Nephron (organoid): Measurements from ENCODE around the gene CPLX4.
"Not testable (repeated sequence)": the region's sequence is repeated elsewhere in the genome, so short reads cannot be mapped to it uniquely, and the experiment has no call there.

Experiments
- H3K27ac Mint-ChIP-seq, 3 experiments: 2 replicates each; pipeline ENCODE4 v1.8.0; 2020; ENCODE audit warnings: mixed read lengths in 3 of 3, mild to moderate bottlenecking in 2 of 3, moderate library complexity in 1 of 3
- H3K27me3 Mint-ChIP-seq: 2 replicates; pipeline ENCODE4 v1.8.0; 2021; ENCODE audit warnings: low read depth, mild to moderate bottlenecking, moderate library complexity, mixed read lengths
- H3K36me3 Mint-ChIP-seq: 2 replicates; pipeline ENCODE4 v1.8.0; 2020; ENCODE audit warnings: low read depth, mixed read lengths
- H3K4me1 Mint-ChIP-seq: 2 replicates; pipeline ENCODE4 v1.8.0; 2020; ENCODE audit warnings: mixed read lengths
- H3K4me3 Mint-ChIP-seq, 3 experiments: 2 replicates each; pipeline ENCODE4 v1.8.0; 2020; ENCODE audit warnings: mild to moderate bottlenecking in 3 of 3, mixed read lengths in 3 of 3, moderate library complexity in 2 of 3
- H3K9me3 Mint-ChIP-seq: 2 replicates; pipeline ENCODE4 v1.8.0; 2020; ENCODE audit warnings: mixed read lengths
- TF ChIP-seq, protein P1 (sequence below), 3 experiments: fragments of 200-600 bp; sonication (generic); IDR thresholded peaks; one replicate each; pipeline ENCODE4 v1.5.0; 2021; ENCODE audit warnings: antibody characterized with exemption in 3 of 3; ENCODE audit not compliant: unreplicated experiment in 3 of 3

The CPLX4 gene

DNA sequence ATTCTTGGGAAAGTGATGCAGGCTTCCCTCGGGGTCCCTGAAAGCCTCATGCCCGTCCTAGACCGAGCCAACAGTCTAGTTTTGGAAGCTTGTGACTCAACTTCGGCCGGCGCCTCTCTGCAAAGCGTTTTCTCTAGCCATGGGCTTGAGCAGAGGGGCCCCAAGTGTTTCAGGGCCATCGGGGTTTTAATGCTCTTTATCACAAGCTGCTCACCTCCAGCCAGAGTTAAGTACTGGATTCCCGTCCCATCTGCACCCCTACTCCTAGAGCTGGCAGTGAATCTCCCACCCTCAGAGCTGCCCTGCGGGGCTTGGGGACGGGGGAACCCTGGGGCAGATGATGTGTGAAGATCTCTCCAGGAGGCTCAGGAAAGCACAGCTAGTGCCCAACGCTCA is 52.5 kb downstream of the CPLX4 start:
- Mint-ChIP-seq H3K4me3 (no peak overlapping the region), H3K27me3 (peaks cover 99% of the 10 kb centered on the region), H3K27ac (no peak overlapping the region), H3K36me3 (no peaks in the 10 kb centered on the region), H3K4me1 (peaks cover 29% of the 10 kb centered on the region), H3K9me3 (peaks cover 9% of the 10 kb centered on the region)
- TF ChIP-seq, protein P1, sequence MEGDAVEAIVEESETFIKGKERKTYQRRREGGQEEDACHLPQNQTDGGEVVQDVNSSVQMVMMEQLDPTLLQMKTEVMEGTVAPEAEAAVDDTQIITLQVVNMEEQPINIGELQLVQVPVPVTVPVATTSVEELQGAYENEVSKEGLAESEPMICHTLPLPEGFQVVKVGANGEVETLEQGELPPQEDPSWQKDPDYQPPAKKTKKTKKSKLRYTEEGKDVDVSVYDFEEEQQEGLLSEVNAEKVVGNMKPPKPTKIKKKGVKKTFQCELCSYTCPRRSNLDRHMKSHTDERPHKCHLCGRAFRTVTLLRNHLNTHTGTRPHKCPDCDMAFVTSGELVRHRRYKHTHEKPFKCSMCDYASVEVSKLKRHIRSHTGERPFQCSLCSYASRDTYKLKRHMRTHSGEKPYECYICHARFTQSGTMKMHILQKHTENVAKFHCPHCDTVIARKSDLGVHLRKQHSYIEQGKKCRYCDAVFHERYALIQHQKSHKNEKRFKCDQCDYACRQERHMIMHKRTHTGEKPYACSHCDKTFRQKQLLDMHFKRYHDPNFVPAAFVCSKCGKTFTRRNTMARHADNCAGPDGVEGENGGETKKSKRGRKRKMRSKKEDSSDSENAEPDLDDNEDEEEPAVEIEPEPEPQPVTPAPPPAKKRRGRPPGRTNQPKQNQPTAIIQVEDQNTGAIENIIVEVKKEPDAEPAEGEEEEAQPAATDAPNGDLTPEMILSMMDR (IDR thresholded peaks at IDR 0.05; ENCODE audit: unreplicated experiment in 3 of 3): no peak

DNA sequence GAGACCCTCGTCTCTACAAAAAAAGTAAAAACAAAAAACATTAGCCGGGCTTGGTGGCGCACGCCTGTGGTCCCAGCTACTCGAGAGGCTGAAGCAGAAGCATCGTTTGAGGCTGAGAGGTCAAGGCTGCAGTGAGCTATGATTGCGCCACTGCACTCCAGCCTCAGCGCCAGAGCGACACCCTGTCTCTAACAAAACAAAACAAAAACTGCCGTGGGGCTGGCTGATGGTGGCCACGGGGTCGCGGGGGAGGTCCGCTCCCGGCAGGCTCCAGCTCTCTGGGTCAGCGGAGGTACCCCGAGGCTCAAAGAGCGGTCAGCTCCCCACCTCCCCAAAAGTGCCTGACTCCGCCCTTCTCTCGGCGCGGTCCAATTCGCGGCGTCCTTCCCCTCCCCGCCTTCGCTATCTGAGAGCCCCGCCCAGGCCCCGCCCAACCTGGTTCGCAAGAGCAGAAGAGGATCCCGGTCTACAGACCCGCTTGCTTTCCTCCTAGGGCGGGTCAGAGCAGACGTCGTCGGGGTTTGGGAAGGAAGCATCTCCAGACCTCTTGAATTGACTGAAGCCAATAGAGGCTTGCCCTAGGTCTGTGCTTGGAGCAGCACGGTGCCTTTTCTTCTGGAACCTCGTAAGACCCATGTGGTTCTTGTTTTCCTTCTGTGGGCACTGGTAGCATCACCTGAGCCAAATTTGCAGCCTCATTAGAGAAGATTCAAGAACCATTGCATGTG is 53.0 kb downstream of the CPLX4 start:
- Mint-ChIP-seq H3K27me3 (peaks cover 99% of the 10 kb centered on the region), H3K4me3 (peak overlapping the region in 2 of 3 experiments; percentile 14 to 19), H3K36me3 (no peaks in the 10 kb centered on the region), H3K27ac (no peak overlapping the region), H3K4me1 (peaks cover 29% of the 10 kb centered on the region), H3K9me3 (peaks cover 14% of the 10 kb centered on the region)
- TF ChIP-seq, protein P1 (IDR thresholded peaks at IDR 0.05; ENCODE audit: unreplicated experiment in 3 of 3): no peak

DNA sequence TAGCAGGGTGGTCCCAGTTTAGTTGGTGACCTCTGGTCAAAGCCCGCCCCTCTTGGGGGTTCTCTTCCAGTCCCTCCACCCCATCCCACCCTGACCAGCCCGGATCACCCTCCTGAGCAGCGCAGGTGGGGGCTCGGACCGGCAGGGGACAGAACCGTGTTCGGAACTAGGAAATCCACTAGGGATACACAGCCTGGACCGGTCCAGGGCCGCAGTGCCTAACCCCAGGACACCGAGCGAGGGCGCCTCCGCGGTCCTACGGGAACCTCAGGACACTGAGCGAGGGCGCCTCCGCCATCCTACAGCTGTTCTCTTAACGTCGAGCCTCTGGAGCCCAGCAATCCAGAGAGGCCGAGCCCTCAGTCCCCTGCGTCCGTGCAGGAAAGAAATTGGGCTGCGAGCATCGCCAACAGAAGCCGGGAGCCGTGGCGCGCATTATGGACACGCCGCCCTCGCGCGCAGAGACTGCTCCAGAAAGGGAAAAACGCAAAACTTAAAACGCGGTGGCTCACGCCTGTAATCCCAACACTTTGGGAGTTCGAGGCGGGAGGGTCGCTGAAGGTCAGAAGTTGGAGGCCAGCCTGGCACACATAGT is 53.7 kb downstream of the CPLX4 start:
- Mint-ChIP-seq H3K36me3 (no peaks in the 10 kb centered on the region), H3K27me3 (peaks cover 99% of the 10 kb centered on the region), H3K4me1 (peaks cover 28% of the 10 kb centered on the region), H3K4me3 (no peak overlapping the region), H3K9me3 (peaks cover 17% of the 10 kb centered on the region), H3K27ac (no peak overlapping the region)
- TF ChIP-seq, protein P1 (IDR thresholded peaks at IDR 0.05; ENCODE audit: unreplicated experiment in 3 of 3): no peak

DNA sequence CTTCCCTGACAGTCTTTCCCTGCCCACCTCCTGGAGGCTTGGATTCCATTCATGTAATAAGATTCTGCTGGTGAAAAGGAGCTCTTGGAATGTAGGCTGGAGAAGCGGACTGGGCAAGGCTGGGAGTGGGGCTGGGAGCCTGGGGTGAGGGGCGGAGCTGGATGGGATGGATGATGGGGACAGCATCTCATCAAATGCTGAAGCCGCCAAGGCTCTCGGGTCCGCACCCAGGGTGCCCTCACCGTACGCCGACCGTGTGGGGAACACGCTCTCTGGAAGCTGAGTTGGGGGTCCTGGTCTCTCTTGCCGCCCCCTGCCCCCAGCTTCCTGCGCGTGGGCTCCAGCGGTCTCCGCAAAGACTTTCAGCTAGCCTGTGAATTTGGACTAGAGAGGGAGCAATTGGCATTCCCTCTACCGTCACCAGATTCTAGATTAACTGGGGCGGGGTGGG is 54.3 kb downstream of the CPLX4 start:
- Mint-ChIP-seq H3K4me1 (peaks cover 24% of the 10 kb centered on the region), H3K36me3 (no peaks in the 10 kb centered on the region), H3K9me3 (peaks cover 21% of the 10 kb centered on the region), H3K27me3 (peaks cover 99% of the 10 kb centered on the region), H3K4me3 (no peak overlapping the region), H3K27ac (no peak overlapping the region)
- TF ChIP-seq, protein P1 (IDR thresholded peaks at IDR 0.05; ENCODE audit: unreplicated experiment in 3 of 3): no peak

DNA sequence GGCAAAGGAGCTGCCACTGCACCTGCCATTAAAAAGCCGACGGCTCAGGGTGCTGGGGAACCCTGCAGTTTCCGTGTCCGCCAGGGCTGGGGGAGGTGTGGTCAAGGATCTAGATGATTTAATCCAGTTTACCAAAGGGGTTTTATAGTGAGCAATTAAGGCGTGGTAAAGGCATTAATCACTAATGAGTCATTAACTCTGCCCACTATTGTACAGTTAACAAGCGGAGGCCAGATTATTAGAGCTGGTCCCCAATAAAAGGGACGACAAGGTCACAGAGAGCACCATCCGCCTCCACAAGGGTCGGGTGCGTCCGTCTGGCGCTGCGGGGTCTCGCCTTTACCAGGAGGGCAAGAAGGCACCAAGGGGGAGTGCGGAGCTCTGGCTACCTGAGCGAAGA is 54.8 kb downstream of the CPLX4 start:
- peaks cover 21% of the 10 kb centered on the region for H3K9me3 Mint-ChIP-seq
- H3K4me3 Mint-ChIP-seq: peak overlapping the region in 2 of 3 experiments; percentile 63 to 68
- no peak overlapping the region for H3K27ac Mint-ChIP-seq
- TF ChIP-seq, protein P1 (IDR thresholded peaks at IDR 0.05; ENCODE audit: unreplicated experiment in 3 of 3): no peak
- peaks cover 24% of the 10 kb centered on the region for H3K4me1 Mint-ChIP-seq
- no peaks in the 10 kb centered on the region for H3K36me3 Mint-ChIP-seq
- H3K27me3 Mint-ChIP-seq: peaks cover 100% of the 10 kb centered on the region

DNA sequence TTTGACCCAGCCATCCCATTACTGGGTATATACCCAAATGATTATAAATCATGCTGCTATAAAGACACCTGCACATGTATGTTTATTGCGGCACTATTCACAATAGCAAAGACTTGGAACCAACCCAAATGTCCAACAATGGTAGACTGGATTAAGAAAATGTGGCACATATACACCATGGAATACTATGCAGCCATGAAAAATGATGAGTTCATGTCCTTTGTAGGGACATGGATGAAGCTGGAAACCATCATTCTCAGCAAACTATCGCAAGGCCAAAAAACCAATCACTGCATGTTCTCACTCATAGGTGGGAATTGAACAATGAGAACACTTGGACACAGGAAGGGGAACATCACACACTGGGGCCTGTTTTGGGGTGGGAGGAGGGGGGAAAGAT is 56.2 kb downstream of the CPLX4 start:
- H3K36me3 Mint-ChIP-seq: not testable (repeated sequence)
- H3K4me1 Mint-ChIP-seq: peaks cover 10% of the 10 kb centered on the region
- H3K9me3 Mint-ChIP-seq: peaks cover 21% of the 10 kb centered on the region

DNA sequence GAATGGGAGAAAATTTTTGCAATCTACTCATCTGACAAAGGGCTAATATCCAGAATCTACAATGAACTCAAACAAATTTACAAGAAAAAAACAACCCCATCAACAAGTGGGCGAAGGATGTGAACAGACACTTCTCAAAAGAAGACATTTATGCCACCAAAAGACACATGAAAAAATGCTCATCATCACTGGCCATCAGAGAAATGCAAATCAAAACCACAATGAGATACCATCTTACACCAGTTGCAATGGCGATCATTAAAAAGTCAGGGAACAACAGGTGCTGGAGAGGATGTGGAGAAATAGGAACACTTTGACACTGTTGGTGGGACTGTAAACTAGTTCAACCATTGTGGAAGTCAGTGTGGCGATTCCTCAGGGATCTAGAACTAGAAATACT is 56.6 kb downstream of the CPLX4 start:
- H3K27ac Mint-ChIP-seq, H3K4me3 Mint-ChIP-seq: not testable (repeated sequence)

More for the DNA sequence above, 56.2 kb downstream of the CPLX4 start:
- not testable (repeated sequence) for H3K27ac Mint-ChIP-seq, H3K4me3 Mint-ChIP-seq
- H3K27me3 Mint-ChIP-seq: peaks cover 98% of the 10 kb centered on the region

DNA sequence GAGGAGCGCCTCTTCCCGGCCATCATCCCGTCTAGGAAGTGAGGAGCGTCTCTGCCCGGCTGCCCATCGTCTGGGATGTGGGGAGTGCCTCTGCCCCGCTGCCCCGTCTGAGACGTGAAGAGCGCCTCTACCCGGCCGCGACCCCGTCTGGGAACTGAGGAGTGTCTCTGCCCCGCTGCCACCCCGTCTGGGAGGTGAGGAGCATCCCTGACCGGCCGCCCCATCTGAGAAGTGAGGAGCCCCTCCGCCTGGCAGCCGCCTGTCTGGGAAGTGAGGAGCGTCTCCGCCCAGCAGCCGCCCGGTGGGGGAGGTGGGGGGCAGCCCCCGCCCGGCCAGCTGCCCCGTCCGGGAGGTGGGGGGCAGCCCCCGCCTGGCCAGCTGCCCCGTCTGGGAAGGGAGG is 63.0 kb downstream of the CPLX4 start:
- Mint-ChIP-seq H3K27me3 (peaks cover 60% of the 10 kb centered on the region), H3K9me3 (peaks cover 11% of the 10 kb centered on the region)
- not testable (repeated sequence) for H3K4me1 Mint-ChIP-seq, H3K27ac Mint-ChIP-seq, H3K36me3 Mint-ChIP-seq, H3K4me3 Mint-ChIP-seq

More for the DNA sequence above, 56.6 kb downstream of the CPLX4 start:
- Mint-ChIP-seq H3K9me3 (peaks cover 21% of the 10 kb centered on the region), H3K27me3 (peaks cover 96% of the 10 kb centered on the region)
- not testable (repeated sequence) for H3K4me1 Mint-ChIP-seq, H3K36me3 Mint-ChIP-seq
